ENCODE results near the gene PDLIM3.

GRCh38 chr4:185576962-185577950, 41.9 kb upstream of the PDLIM3 start:
- TF ChIP-seq, protein P1, sequence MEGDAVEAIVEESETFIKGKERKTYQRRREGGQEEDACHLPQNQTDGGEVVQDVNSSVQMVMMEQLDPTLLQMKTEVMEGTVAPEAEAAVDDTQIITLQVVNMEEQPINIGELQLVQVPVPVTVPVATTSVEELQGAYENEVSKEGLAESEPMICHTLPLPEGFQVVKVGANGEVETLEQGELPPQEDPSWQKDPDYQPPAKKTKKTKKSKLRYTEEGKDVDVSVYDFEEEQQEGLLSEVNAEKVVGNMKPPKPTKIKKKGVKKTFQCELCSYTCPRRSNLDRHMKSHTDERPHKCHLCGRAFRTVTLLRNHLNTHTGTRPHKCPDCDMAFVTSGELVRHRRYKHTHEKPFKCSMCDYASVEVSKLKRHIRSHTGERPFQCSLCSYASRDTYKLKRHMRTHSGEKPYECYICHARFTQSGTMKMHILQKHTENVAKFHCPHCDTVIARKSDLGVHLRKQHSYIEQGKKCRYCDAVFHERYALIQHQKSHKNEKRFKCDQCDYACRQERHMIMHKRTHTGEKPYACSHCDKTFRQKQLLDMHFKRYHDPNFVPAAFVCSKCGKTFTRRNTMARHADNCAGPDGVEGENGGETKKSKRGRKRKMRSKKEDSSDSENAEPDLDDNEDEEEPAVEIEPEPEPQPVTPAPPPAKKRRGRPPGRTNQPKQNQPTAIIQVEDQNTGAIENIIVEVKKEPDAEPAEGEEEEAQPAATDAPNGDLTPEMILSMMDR (IDR thresholded peaks at IDR 0.05): no peak
- TF ChIP-seq POLR2A (IDR thresholded peaks at IDR 0.05): no peak
